Measurements from ENCODE around the gene FOXK2.
A peak's percentile ranks its signal among the peaks of the same experiment; 100 is the strongest.

Gene FOXK2

GRCh38 chr17:82645516-82645915 is 126.0 kb downstream of the FOXK2 start:
- DNase-seq: no peak

DNA sequence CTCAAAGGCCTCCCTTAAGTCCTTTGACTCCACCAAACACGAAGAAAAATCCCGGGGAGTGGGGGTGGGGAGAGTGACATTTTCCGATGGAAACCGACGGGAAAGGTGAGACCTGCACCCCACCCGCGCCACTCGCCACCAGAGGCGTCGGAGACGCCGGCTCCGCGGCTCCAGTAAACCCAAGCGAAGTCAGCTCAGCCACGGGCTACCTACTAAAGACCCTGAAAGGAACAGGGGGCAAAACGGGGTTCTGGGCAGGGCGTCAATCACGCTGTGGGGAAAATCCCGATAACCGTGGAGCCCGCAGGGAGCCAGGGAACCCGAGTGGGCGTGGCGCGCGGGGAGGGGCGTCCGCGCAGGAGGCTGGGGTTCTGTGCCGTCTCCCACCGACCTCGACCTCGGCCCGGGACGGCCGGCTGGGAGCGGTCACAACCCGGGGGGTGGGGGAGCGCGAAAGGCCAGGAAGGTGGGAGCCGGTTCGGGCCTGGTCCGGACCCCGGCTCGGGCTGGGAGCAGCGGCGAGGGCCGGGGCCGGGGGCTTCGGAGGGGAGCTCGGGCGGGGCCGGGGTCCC is 128.1 kb downstream of the FOXK2 start:
- DNase-seq: peak in 1 of 2 donors; percentile 11

DNA sequence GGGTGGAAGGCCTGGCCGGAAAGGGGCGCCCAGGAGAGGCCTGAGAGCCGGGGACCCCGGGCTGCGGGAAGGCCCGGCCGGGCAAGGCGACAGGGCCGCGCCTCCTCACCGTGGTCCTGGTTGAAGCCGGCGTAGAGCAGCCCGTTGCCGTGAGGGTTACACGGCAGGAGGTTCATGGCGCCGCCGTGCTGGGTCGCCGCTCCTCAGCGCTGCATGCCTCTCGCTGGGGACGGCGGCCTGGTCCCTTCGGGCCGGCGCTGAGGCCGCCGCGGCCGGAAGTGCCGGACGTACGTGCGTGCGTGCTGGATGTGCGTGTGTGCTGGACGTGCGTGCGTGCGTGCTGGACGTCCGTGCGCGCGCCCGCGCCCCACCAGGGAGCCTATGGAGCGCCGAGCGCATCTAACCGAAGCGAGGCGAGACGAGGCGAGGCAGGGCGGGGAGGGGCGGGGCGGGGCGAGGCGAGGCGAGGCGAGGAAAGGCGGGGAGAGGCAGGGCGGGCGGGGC is 128.7 kb downstream of the FOXK2 start, which contains the start of gene WDR45B:
TSS of gene WDR45B (minus strand) at position 280 of the 504 bp plus-strand sequence. CDS start at position 176, 104 bp downstream.
- DNase-seq: peak; percentile 67 to 70

DNA sequence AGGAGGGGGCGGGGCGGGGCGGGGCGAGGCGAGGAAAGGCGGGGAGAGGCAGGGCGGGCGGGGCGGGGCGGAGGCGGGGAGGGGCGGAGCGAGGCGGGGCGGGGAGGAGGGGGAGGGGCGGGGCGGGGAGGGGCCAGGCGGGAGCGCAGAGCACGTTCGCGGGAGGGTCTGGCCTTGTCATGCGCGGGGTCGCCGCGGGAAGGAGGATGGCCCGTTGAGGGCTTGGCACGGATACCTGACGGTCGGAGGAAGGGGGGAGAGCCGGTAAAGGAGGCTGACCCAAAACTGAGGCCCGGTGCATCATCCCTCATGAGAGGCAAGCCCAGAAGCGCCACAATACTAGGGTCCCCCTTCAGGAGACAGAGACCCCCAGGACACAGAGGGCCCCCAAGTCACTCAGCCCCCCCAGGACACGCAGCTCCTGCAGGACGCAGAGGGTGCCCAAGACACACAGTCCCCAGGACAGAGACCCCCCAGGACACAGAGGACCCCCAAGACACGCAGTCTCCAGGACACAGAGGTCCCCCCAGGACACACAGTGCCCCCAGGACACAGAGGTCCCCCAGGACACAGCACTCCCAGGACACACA is 129.3 kb downstream of the FOXK2 start:
- DNase-seq: no peak

GRCh38 chr17:82649501-82650261 is 130.1 kb downstream of the FOXK2 start:
- DNase-seq: no peak

DNA sequence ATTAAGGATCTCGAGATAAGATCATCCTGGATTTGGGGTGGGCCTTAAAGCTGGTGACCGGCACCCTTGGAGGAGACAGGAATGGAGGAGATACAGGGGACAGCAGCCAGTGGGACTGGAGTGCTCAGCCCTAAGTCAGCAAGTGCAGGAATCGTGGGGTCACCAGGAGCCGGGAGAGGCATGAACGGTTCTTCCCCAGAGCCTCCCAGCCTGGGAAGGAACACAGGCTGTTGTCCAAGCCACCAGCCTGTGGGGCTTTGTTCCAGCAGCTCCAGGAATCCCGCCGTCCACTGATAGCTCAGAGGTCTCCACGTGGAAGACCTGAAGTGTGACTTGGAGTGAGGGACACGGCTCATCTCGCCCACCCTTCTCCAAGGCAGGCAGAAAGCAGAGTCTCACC is 131.2 kb downstream of the FOXK2 start:
- DNase-seq: no peak

DNA sequence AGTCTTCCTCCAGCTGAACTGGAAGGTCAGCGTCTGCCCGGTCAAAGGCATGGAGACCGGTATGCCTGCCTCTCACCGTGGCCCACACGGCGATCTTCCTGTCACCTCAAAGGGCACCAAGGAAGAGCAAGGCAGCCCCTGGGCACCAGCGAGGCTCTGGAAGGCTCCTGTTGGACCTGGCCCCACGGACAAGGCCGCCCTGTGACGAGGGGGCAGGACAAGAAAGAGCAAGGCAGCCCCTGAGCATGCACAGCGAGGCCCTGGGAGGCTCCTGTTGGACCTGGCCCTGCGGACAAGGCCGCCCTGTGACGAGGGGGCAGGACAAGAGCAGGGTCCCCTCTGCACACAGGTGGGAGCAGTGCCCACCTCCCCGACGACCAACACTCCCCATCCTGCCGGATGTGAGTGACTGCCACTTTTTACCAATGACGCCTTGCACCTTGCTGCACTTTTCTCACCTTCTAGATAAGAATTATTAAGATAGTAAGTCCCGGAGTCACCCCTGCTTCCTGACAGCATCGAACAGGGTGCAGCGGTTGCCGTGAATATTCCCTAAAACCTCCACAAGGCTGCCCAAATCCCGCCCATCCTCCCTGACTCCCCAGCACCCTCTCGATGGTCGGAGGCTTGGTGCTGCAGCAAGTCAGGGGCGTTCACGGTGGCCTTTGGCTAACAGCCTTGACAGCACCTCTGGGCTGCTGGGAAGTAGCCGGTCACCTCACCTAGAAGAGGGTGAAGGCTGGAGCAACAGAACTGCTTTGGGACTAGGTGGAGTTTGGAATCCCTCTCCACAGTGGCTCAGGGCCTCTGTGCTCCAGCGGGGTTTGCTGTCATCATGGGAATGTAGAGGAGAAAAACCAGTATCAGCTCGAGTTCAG is 134.4 kb downstream of the FOXK2 start:
- DNase-seq: no peak

Measured in bone marrow (tissue), 2 donors.